ENCODE data around the gene SLC12A5. TPM values are rescaled to one million over a fixed set of nuclear protein-coding genes. Genes with fewer than 3 reads are reported as not detected.

The SLC12A5 gene
- total RNA-seq: under 0.01 and 0.22 TPM in 2 replicates

GRCh38 chr20:46028772-46029371 lies at the start of gene SLC12A5:
Gene SLC12A5 (plus strand): TSS chr20:46029215. CDS start chr20:46029345, 130 bp downstream.

GRCh38 chr20:46089417-46090388 lies 60.7 kb downstream of the SLC12A5 start, which contains the start of gene NCOA5:
Gene NCOA5 (minus strand): TSS chr20:46089962. CDS start chr20:46079424, 10,538 bp downstream.

Other genes with a start within 250 kb of the SLC12A5 start
- gene WFDC3, start 237.3 kb upstream of the SLC12A5 start, total RNA-seq: 0.13 TPM in 1 of 2 replicates, not detected in the other
- 18.8 and 22.7 TPM in 2 replicates for gene DNTTIP1, start 237.3 kb upstream of the SLC12A5 start, total RNA-seq
- 34.0 and 61.5 TPM in 2 replicates for gene UBE2C, start 216.6 kb upstream of the SLC12A5 start, total RNA-seq
- gene TNNC2, start 201.9 kb upstream of the SLC12A5 start, total RNA-seq: not detected in 2 replicates
- gene SNX21, start 195.4 kb upstream of the SLC12A5 start, total RNA-seq: 19.8 and 22.3 TPM in 2 replicates
- 16.8 and 24.0 TPM in 2 replicates for gene ACOT8, start 171.8 kb upstream of the SLC12A5 start, total RNA-seq
- gene ZSWIM3, start 171.6 kb upstream of the SLC12A5 start, total RNA-seq: 4.8 and 5.4 TPM in 2 replicates
- 9.3 and 10.4 TPM in 2 replicates for gene ZSWIM1, start 148.0 kb upstream of the SLC12A5 start, total RNA-seq
- gene SPATA25, start 141.6 kb upstream of the SLC12A5 start, total RNA-seq: 0.79 and 1.2 TPM in 2 replicates
- gene NEURL2, start 138.0 kb upstream of the SLC12A5 start, total RNA-seq: 2.0 and 3.3 TPM in 2 replicates
- gene CTSA, start 137.9 kb upstream of the SLC12A5 start, total RNA-seq: 55.5 and 55.7 TPM in 2 replicates
- 13.4 and 17.0 TPM in 2 replicates for gene PLTP, start 117.1 kb upstream of the SLC12A5 start, total RNA-seq
- gene PCIF1, start 94.5 kb upstream of the SLC12A5 start, total RNA-seq: 12.2 and 15.7 TPM in 2 replicates
- gene ZNF335, start 57.0 kb upstream of the SLC12A5 start, total RNA-seq: 18.6 and 20.5 TPM in 2 replicates
- not detected in 2 replicates for gene MMP9, start 20.3 kb upstream of the SLC12A5 start, total RNA-seq
- 28.3 and 29.2 TPM in 2 replicates for gene NCOA5, start 60.7 kb downstream of the SLC12A5 start, total RNA-seq
- gene CD40, start 89.1 kb downstream of the SLC12A5 start, total RNA-seq: 8.4 and 19.2 TPM in 2 replicates

All from thoracic aorta endothelial cell (primary cell).